Neural cell (in vitro differentiated cells): ENCODE data around the gene AKAP9.

Source experiments
- EP300 ChIP-seq: fragments of 450-650 bp; conservative IDR thresholded peaks from 2 replicates; pipeline ENCODE4 v1.6.1; 2014; ENCODE audit warnings: antibody characterized with exemption, mild to moderate bottlenecking, moderate library complexity; ENCODE audit not compliant: poor library complexity, severe bottlenecking
- EZH2 ChIP-seq: fragments of 200-600, 300-800 bp; shearing (Covaris generic), sonication (generic); IDR thresholded peaks from 2 replicates; pipeline ENCODE4 v1.6.1; 2014; ENCODE audit warnings: antibody characterized with exemption, low read length, borderline replicate concordance, mild to moderate bottlenecking; ENCODE audit not compliant: insufficient read depth, poor library complexity, severe bottlenecking
- RAD21 ChIP-seq: fragments of 450-650 bp; conservative IDR thresholded peaks from 2 replicates; pipeline ENCODE4 v1.6.1; 2014; ENCODE audit warnings: antibody characterized with exemption, mild to moderate bottlenecking, moderate library complexity
- SMC3 ChIP-seq: fragments of 450-650 bp; conservative IDR thresholded peaks from 2 replicates; pipeline ENCODE4 v1.6.1; 2014; ENCODE audit warnings: antibody characterized with exemption, mild to moderate bottlenecking, moderate library complexity; ENCODE audit not compliant: poor library complexity
- TAF1 ChIP-seq: IDR thresholded peaks from 2 replicates; pipeline ENCODE4 v1.6.1; 2012; ENCODE audit warnings: low read depth
- TF ChIP-seq, protein P1 (sequence below): fragments of 450-650 bp; IDR thresholded peaks from 2 replicates; pipeline ENCODE4 v1.5.1; 2014; ENCODE audit warnings: antibody characterized with exemption, mild to moderate bottlenecking, moderate library complexity; ENCODE audit not compliant: poor library complexity, severe bottlenecking
- TF ChIP-seq, protein P2 (sequence below): IDR thresholded peaks from 2 replicates; pipeline ENCODE4 v1.6.1; 2012; ENCODE audit warnings: borderline replicate concordance

DNA sequence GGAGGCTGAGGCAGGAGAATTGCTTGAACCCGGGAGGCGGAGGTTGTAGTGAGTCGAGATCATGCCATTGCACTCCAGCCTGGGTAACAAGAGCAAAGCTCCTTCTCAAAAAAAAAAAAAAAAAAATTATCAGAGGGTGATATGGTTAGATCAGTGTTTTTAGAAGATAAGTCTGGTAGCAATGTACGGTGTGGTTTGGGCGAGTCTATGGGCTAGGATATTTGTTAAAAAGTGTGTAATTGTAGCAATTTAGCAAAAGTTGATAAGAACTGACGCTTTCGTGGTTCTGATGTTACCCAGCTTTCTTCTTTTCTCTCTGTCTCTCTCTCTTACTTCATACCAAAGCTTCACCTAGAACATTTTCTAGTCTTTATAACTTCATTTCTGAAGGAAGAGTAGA, 200.5 kb downstream of the AKAP9 start:
- TF ChIP-seq, protein P1, sequence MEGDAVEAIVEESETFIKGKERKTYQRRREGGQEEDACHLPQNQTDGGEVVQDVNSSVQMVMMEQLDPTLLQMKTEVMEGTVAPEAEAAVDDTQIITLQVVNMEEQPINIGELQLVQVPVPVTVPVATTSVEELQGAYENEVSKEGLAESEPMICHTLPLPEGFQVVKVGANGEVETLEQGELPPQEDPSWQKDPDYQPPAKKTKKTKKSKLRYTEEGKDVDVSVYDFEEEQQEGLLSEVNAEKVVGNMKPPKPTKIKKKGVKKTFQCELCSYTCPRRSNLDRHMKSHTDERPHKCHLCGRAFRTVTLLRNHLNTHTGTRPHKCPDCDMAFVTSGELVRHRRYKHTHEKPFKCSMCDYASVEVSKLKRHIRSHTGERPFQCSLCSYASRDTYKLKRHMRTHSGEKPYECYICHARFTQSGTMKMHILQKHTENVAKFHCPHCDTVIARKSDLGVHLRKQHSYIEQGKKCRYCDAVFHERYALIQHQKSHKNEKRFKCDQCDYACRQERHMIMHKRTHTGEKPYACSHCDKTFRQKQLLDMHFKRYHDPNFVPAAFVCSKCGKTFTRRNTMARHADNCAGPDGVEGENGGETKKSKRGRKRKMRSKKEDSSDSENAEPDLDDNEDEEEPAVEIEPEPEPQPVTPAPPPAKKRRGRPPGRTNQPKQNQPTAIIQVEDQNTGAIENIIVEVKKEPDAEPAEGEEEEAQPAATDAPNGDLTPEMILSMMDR, result no peak
- TF ChIP-seq, protein P2, sequence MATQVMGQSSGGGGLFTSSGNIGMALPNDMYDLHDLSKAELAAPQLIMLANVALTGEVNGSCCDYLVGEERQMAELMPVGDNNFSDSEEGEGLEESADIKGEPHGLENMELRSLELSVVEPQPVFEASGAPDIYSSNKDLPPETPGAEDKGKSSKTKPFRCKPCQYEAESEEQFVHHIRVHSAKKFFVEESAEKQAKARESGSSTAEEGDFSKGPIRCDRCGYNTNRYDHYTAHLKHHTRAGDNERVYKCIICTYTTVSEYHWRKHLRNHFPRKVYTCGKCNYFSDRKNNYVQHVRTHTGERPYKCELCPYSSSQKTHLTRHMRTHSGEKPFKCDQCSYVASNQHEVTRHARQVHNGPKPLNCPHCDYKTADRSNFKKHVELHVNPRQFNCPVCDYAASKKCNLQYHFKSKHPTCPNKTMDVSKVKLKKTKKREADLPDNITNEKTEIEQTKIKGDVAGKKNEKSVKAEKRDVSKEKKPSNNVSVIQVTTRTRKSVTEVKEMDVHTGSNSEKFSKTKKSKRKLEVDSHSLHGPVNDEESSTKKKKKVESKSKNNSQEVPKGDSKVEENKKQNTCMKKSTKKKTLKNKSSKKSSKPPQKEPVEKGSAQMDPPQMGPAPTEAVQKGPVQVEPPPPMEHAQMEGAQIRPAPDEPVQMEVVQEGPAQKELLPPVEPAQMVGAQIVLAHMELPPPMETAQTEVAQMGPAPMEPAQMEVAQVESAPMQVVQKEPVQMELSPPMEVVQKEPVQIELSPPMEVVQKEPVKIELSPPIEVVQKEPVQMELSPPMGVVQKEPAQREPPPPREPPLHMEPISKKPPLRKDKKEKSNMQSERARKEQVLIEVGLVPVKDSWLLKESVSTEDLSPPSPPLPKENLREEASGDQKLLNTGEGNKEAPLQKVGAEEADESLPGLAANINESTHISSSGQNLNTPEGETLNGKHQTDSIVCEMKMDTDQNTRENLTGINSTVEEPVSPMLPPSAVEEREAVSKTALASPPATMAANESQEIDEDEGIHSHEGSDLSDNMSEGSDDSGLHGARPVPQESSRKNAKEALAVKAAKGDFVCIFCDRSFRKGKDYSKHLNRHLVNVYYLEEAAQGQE, result no peak
- TF ChIP-seq SMC3 (no peak), RAD21 (no peak), TAF1 (no peak), EP300 (no peak), EZH2 (no peak)
